Liver (tissue), 9 donors: Measurements from ENCODE around the gene ALCAM. TPM values are rescaled to one million over a fixed set of nuclear protein-coding genes. Genes with fewer than 3 reads are reported as not detected.

Experiments
- DNase-seq: peaks from one replicate; pipeline ENCODE4 v3.0.0-alpha.2; 2017; ENCODE audit warnings: low spot score
- H3K27ac ChIP-seq, 2 donors: one replicate each; pipeline ENCODE4 v1.7.0; 2013; ENCODE audit warnings: inconsistent platforms in 2 of 2, low read length in 2 of 2, control low read depth in 1 of 2, low read depth in 1 of 2, mild to moderate bottlenecking in 1 of 2
- H3K27me3 ChIP-seq, 4 donors: one replicate each; pipeline versions ENCODE4 v1.6.1 to v1.7.0; 2013; ENCODE audit warnings: low read length in 3 of 4, inconsistent platforms in 1 of 4, mild to moderate bottlenecking in 1 of 4, moderate library complexity in 1 of 4; ENCODE audit not compliant: control insufficient read depth in 4 of 4, insufficient read depth in 4 of 4
- H3K36me3 ChIP-seq, 4 donors: one replicate each; pipeline versions ENCODE4 v1.6.1 to v1.7.0; 2013; ENCODE audit warnings: low read length in 3 of 4, mild to moderate bottlenecking in 3 of 4, low read depth in 1 of 4, moderate library complexity in 1 of 4; ENCODE audit not compliant: control insufficient read depth in 4 of 4, insufficient read depth in 3 of 4
- H3K4me1 ChIP-seq, 4 donors: one replicate each; pipeline versions ENCODE4 v1.6.1 to v1.7.0; 2013; ENCODE audit warnings: low read length in 3 of 4, mild to moderate bottlenecking in 3 of 4, moderate library complexity in 1 of 4; ENCODE audit not compliant: control insufficient read depth in 4 of 4, insufficient read depth in 4 of 4
- H3K4me3 ChIP-seq, 3 donors: one replicate each; pipeline versions ENCODE4 v1.6.1 to v1.7.0; 2013; ENCODE audit warnings: low read length in 3 of 3, control low read depth in 1 of 3, low read depth in 1 of 3, mild to moderate bottlenecking in 1 of 3
- H3K9ac ChIP-seq, 2 donors: one replicate each; pipeline ENCODE4 v1.7.0; 2013; ENCODE audit warnings: low read length in 2 of 2, mild to moderate bottlenecking in 2 of 2, moderate library complexity in 2 of 2, control low read depth in 1 of 2, low read depth in 1 of 2
- H3K9me3 ChIP-seq, 4 donors: one replicate each; pipeline versions ENCODE4 v1.6.1 to v1.7.0; 2013; ENCODE audit warnings: low read length in 3 of 4; ENCODE audit not compliant: control insufficient read depth in 4 of 4
- CTCF ChIP-seq: fragments of 150-350 bp; IDR thresholded peaks from 2 replicates; pipeline ENCODE4 v1.5.1; 2017; ENCODE audit warnings: improper control_type of control experiment, low read depth, low read length; ENCODE audit not compliant: missing input control
- EGR1 ChIP-seq, 2 donors: IDR thresholded peaks; 2 replicates each; pipeline ENCODE4 v1.6.1; 2016 to 2018; ENCODE audit warnings: antibody characterized with exemption in 2 of 2, low read depth in 2 of 2
- FOXA1 ChIP-seq: IDR thresholded peaks from 2 replicates; pipeline ENCODE4 v1.6.1; 2016; ENCODE audit warnings: antibody characterized with exemption
- FOXA2 ChIP-seq: IDR thresholded peaks from 2 replicates; pipeline ENCODE4 v1.6.1; 2016; ENCODE audit warnings: antibody characterized with exemption
- GABPA ChIP-seq, 2 donors: IDR thresholded peaks in 1 of 2; conservative IDR thresholded peaks in 1 of 2; 2 replicates each; pipeline ENCODE4 v1.6.1; 2016; ENCODE audit warnings: antibody characterized with exemption in 2 of 2, mild to moderate bottlenecking in 1 of 2, moderate library complexity in 1 of 2
- HNF4A ChIP-seq, 2 donors: conservative IDR thresholded peaks; 2 replicates each; pipeline ENCODE4 v1.6.1; 2016; ENCODE audit warnings: antibody characterized with exemption in 2 of 2, mild to moderate bottlenecking in 2 of 2
- HNF4G ChIP-seq: IDR thresholded peaks from 2 replicates; pipeline ENCODE4 v1.6.1; 2016; ENCODE audit warnings: antibody characterized with exemption
- JUND ChIP-seq, 2 donors: IDR thresholded peaks; 2 replicates each; pipeline ENCODE4 v1.6.1; 2016; ENCODE audit warnings: antibody characterized with exemption in 2 of 2
- MAX ChIP-seq: IDR thresholded peaks from 2 replicates; pipeline ENCODE4 v1.6.1; 2016; ENCODE audit warnings: antibody characterized with exemption
- NR2F2 ChIP-seq: IDR thresholded peaks from 2 replicates; pipeline ENCODE4 v1.6.1; 2016; ENCODE audit warnings: antibody characterized with exemption
- RAD21 ChIP-seq, 2 donors: IDR thresholded peaks; 2 replicates each; pipeline ENCODE4 v1.6.1; 2016; ENCODE audit warnings: antibody characterized with exemption in 2 of 2, mild to moderate bottlenecking in 2 of 2
- REST ChIP-seq: IDR thresholded peaks from 2 replicates; pipeline ENCODE4 v1.6.1; 2016; ENCODE audit warnings: antibody characterized with exemption, mild to moderate bottlenecking
- RXRA ChIP-seq, 2 donors: IDR thresholded peaks; 2 replicates each; pipeline ENCODE4 v1.6.1; 2017 to 2018; ENCODE audit warnings: antibody characterized with exemption in 2 of 2, mild to moderate bottlenecking in 1 of 2
- SP1 ChIP-seq: IDR thresholded peaks from 2 replicates; pipeline ENCODE4 v1.6.1; 2018; ENCODE audit warnings: antibody characterized with exemption, mild to moderate bottlenecking
- TAF1 ChIP-seq: conservative IDR thresholded peaks from 2 replicates; pipeline ENCODE4 v1.6.1; 2016; ENCODE audit warnings: antibody characterized with exemption, mild to moderate bottlenecking
- YY1 ChIP-seq: IDR thresholded peaks from 2 replicates; pipeline ENCODE4 v1.6.1; 2016; ENCODE audit warnings: antibody characterized with exemption, mild to moderate bottlenecking
- ZBTB33 ChIP-seq: IDR thresholded peaks from 2 replicates; pipeline ENCODE4 v1.6.1; 2016; ENCODE audit warnings: antibody characterized with exemption
- WGBS: extraction: QIAGEN DNeasy Blood & Tissue Kit; methylation state at CpG from one replicate; pipeline ENCODE4 v1.1.7; 2013; 5-methylcytosine and 5-hydroxymethylcytosine counted together
- polyA plus RNA-seq, 2 donors: library from polyadenylated mRNA; stranded (reverse) in 1 of 2; unstranded in 1 of 2; fragments of 200-250 nt in 1 of 2; fragments of >200 nt in 1 of 2; fragmentation: Nextera tagmentation in 1 of 2; extraction: Ambion mirVana in 1 of 2; gene quantifications; one replicate each; pipeline versions ENCODE4 v1.2.1 to v1.2.3, GENCODE V29; 2013 to 2015
- total RNA-seq, 2 donors: library from RNA; depleted of rRNA; stranded (reverse); fragments of >200 nt; gene quantifications; one replicate each; pipeline ENCODE4 v1.2.3, GENCODE V29; 2014
- donor health status: healthy.
- donor health status: healthy.
- donor health status: healthy.
- donor health status: healthy.
- donor health status: healthy.

The ALCAM gene
- total and polyA plus RNA-seq, 4 donors, result 14.2 to 62.0 (median 32.3) TPM

GRCh38 chr3:105564546-105565288 is 198.0 kb downstream of the ALCAM start:
- no peak for TF ChIP-seq MAX
- TF ChIP-seq HNF4A (conservative IDR thresholded peaks at IDR 0.05), result no peak
- no peak for TF ChIP-seq GABPA (IDR thresholded peaks at IDR 0.05 in 1 of 2, conservative IDR thresholded peaks at IDR 0.05 in 1 of 2)
- no peak for TF ChIP-seq NR2F2
- TF ChIP-seq SP1, result no peak
- TF ChIP-seq ZBTB33, result no peak
- no peak for TF ChIP-seq TAF1
- TF ChIP-seq JUND (IDR thresholded peaks at IDR 0.05), result no peak
- TF ChIP-seq FOXA1, result no peak
- TF ChIP-seq CTCF, result no peak
- TF ChIP-seq HNF4G, result no peak
- no peak for TF ChIP-seq RXRA (IDR thresholded peaks at IDR 0.05)
- no peak for TF ChIP-seq RAD21 (IDR thresholded peaks at IDR 0.05)
- no peak for TF ChIP-seq FOXA2
- no peak for TF ChIP-seq YY1
- no peaks in the 10 kb centered on the region for H3K9me3 ChIP-seq
- 84% methylated on average over 6 of the region's 6 CpGs for WGBS
- no peaks in the 10 kb centered on the region for H3K27me3 ChIP-seq
- no peak overlapping the region for H3K9ac ChIP-seq
- DNase-seq, result no peak
- no peaks in the 10 kb centered on the region for H3K36me3 ChIP-seq
- no peak overlapping the region for H3K27ac ChIP-seq
- no peaks in the 10 kb centered on the region for H3K4me1 ChIP-seq
- H3K4me3 ChIP-seq, result no peak overlapping the region

- Histone ChIP-seq H3K9ac (no peak overlapping the region), H3K4me3 (no peak overlapping the region), H3K4me1 (no peaks in the 10 kb centered on the region), H3K27me3 (no peaks in the 10 kb centered on the region), H3K27ac (no peak overlapping the region), H3K36me3 (peaks cover 0 to 17% (median 4%) of the 10 kb centered on the region in 4 donors), H3K9me3 (no peaks in the 10 kb centered on the region)
- no peak for TF ChIP-seq CTCF
- TF ChIP-seq YY1, result no peak
- no peak for TF ChIP-seq ZBTB33
- no peak for TF ChIP-seq HNF4A (conservative IDR thresholded peaks at IDR 0.05)
- no peak for TF ChIP-seq NR2F2
- no peak for TF ChIP-seq REST
- no peak for TF ChIP-seq JUND (IDR thresholded peaks at IDR 0.05)
- TF ChIP-seq RAD21 (IDR thresholded peaks at IDR 0.05), result no peak
- no peak for TF ChIP-seq MAX
- no peak for TF ChIP-seq GABPA (IDR thresholded peaks at IDR 0.05 in 1 of 2, conservative IDR thresholded peaks at IDR 0.05 in 1 of 2)
- TF ChIP-seq EGR1 (IDR thresholded peaks at IDR 0.05; ENCODE audit: low read depth in 2 of 2), result no peak
- no peak for TF ChIP-seq FOXA2
- TF ChIP-seq SP1, result no peak
- TF ChIP-seq HNF4G, result no peak
- no peak for TF ChIP-seq TAF1
- TF ChIP-seq FOXA1, result no peak
- DNase-seq, result no peak
- 95% methylated on average over 5 of the region's 5 CpGs for WGBS
Observed at GRCh38 chr3:105571005-105571404, 204.3 kb downstream of the ALCAM start.
